GM18867 (cell line): Measurements from ENCODE around the gene ALK.

Experiments
- ATAC-seq: cut with Tn5 transposase; IDR thresholded peaks from one replicate; pipeline ENCODE4 v1.9.1; 2021; ENCODE audit warnings: mild to moderate bottlenecking, moderate library complexity; ENCODE audit not compliant: unreplicated experiment

The ALK gene

DNA sequence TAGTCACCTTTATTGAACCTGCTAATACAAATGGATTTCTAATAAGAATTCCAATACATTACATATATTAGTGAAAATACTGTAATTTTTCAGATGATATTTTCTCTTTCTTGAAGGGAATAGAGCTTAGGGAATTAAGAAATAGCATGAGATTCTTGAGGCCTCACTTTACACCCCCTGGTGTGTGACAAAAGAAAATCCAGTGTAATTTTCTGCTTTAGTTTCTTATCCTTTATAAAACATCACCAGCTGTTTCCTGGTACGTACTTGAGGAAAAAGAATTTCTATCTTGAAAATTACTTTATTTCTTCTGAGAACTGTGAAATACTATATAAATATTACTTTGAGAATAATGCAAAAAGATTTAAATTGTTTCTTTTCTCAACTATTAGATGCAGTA is 734.6 kb downstream of the ALK start:
- ATAC-seq: no peak

DNA sequence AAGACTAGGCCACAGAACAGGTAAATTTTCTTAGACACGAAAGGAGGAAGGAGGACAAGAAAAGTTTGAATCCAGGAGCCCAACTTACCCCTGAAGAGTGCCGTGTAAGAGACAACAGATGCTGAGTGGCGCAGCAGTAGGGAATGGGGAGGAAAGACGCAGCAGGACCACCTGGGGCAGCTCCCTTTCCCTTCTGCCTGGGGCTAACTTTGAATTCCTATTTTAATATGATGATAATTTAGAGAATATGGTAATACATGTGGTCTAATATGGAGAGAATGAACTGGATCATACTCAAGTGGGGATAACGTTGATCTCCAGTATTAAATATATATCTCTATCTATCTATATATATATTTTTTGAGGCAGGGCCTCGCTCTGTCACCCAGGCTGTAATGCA is 736.9 kb downstream of the ALK start:
- no peak for ATAC-seq

DNA sequence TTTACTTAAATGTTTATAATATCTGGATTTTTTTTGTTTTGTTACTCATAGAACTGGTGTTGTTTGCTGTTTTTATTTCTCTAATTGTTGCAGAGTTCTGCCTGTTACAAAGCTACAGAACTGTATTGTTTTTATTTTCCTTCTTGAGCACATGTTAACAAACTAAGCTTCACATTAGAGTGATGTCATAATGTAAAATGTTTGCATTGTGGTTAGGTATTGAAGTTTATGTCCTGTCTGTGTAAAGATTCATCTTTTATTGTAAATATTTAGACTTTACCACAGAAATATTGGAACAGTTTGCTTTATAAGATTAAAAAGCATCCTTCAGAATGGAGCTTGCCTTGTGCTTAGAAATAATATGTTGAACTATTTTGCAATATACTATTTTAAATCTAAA is 738.5 kb downstream of the ALK start:
- no peak for ATAC-seq

DNA sequence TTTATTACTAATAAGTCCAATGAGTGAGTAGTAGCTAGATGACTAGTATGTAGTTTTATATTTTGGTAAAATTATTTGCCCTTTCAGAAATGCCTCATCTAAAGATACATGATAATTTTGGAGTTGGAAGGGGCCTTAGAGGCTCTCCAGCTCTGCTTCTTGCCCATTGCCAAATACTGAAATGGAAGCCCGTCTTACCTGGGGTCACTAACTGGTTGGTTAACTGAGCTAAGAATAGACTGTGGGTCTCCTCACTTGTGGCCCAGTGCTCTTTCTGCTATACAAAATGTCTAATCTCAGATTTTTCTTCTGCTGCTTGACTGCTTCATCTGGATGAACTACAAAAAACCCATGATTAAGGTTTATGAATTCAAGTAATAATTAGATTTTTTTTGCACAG is 739.1 kb downstream of the ALK start:
- no peak for ATAC-seq

DNA sequence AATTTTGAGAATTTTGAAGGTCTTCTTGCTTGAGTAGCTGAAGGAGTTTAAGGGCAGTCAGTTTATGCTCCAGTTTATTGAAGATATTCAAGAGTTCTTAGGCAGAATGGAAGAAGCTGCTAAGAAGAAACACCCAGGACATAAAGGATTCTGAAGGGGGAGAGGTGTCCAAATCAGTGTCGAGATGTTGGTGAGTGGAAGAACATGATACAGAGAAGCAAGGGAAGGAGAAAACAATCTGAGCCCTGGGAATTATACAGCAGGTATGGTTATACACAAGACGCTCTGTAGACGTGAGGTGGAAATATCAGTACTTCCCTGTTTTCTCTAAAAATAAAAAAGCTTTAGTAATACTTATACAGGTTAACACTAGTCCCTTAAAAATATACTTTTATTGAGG is 746.0 kb downstream of the ALK start:
- no peak for ATAC-seq

DNA sequence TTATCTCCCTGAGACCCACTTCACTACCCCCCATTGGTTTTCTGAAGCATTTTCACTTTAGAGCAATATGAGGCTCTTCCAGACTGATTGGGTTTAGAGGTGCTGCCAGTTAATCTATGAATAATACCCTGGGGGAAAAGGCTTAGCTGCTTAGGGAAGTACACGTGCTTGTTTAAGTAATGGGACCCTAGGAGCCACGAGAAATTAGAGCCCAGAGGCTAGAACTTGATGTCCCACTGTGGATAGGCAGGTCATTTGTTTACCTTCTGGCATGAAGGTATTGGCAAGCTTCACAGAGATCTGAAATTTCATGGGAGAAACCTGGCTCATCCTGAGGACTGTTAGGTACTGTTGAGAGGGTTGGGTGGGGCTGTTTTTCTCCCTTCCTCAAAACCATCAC is 746.4 kb downstream of the ALK start:
- ATAC-seq: no peak

DNA sequence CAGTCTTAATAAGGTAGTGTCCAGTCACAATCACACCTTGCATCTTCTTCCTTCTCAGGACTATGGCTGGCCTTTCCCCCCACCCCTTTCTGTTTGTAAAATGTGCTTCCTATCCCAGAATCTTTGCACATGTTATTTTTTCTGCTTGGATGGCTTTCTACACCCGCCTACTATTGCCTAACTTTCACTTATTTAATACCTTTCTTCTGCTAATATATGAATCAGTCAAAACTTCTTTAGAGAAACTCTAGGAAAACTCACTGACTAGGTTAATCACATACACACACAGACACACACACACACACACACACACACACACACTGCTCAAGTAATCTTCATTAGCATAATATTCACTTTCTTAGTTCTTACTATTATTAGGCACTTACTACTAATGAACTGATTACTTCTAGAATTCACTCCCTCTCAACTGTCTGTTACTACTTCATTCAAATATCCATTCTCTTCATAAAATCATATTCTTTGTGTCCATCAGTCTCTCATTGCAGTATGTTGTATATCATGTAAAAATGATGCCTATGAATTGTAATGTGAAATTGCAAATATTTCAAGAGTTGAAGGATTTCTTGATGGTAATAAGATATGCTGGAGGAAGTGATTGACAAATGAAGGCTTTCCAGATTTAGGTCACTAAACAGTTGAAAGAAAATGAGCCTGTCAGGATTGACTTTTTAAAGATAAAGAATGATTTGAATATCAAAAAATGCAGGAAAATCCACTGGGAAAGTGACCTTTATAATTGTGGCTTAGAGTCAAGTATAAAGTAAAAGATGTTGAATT is 754.9 kb downstream of the ALK start:
- ATAC-seq: no peak

DNA sequence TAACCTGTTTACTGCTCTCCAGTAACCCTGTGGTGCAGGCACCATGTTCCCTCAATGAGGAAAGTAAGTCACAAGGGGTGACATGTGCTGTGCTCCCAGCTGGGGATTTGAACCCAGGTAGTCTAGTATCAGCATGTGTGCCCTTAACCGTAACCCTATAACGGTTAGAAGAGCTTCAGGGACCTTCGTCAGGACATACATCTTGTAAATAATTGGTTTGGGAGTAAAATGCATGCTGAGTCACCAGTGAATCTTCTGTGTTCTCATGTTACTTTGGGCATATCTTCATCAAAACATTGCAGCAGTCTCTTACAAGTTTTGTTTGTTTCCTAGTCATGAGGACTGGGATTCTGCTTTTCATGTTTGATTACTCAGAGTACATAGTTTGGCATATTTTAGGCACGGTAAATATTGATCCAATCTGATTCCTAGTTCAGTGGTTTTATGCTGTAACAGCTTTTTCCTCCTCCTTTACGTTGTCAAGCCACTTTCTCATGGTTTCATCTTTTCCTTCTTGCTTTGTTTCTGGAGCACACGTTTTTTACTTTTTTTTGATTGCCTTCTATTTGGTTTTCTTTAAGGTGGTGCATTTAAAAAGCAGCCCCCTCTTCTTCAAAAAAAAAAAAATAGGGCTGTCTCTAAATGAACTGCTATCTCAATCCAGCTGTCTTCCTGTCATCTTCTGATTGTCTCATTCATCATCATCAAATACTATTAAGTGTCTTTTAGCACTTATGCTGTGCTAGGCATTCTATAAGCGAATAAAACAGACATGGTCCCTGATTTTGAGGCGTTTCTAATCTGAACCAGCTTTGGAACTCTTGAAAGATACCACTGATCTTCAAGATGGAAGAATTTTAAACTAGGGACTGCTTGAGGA is 755.8 kb downstream of the ALK start:
- no peak for ATAC-seq

DNA sequence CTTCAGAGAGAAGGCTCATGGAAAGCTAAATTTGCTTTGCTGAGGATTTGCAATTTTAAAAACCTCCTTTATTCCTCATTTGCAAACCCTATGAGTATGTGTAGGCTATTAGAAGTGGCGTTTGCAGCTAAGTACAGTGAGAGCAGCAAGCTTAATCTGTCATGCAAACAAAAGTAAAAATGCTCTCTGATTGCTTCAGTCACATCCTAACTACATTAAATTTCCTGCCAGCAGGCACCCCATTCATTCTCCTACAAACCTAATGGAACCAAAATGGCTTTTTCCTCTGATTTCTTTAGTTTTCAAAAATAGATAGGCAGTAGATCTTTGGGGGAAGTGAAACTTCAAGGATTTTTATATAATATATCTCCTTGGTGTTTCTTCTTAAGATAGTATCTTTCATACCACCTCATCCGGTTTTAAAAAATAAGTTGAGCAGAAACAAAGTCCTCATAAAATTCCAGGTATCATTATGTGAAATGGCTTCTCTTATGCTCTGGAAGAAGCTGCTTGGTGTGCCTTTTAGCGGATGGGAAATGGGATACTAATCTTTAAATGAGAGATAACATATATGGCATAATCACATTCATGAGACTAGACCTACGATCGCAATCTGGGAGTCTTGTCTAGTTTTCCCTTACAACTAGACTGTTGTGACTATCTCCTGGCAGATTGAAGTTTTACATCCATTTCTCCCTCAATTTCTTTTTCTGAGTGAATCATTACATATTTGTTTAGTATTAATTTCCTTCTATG is 757.1 kb downstream of the ALK start:
- ATAC-seq: no peak

DNA sequence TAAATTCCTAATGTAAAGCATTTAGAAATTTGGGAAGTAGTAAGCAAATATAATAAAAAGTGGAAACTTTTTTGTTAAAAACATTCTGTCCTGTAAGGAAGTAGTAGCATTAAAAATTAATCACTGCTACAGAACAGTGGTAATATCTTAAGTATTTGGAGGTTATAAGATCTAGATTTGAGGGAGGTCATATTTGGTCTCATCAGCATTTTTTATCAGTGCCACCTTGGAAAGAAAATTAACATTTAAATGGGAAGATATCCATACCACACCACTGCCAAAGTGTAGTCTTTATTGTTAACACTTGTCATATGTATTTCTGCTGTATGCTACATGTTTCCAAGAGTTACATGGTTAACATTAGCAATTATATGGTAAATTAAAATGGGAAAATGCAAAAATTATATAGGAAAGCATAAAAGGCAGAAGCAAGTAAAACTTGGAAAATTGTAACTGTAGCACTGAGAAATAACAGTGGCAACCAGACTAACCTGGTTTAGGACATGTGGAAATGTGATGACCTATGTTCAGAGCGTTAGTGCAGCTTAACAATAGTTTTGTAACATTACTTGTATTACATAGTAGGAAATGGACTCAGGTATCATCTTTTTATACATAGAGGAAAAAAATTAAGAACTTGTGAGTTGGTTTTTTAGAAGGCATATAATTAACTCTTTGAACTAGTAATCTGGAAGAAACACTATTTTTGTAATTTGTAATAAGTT is 759.0 kb downstream of the ALK start:
- no peak for ATAC-seq

DNA sequence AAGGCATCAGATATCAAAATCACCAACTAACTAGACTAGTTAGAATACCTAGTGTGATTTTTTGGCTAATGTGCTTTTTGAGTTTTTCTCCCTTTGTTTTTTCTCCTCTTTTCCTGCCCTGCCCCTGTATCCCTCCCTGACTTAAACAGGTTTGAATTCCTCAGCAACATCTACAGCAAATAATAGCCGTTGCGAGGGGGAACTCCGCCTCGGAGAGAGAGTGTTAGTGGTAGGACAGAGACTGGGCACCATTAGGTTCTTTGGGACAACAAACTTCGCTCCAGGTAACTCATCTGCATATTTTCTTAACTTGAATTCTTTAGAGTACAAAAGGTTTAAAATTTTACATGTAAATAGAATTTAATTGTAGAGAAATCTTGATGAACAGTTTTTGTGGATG is 761.2 kb downstream of the ALK start:
- ATAC-seq: no peak

DNA sequence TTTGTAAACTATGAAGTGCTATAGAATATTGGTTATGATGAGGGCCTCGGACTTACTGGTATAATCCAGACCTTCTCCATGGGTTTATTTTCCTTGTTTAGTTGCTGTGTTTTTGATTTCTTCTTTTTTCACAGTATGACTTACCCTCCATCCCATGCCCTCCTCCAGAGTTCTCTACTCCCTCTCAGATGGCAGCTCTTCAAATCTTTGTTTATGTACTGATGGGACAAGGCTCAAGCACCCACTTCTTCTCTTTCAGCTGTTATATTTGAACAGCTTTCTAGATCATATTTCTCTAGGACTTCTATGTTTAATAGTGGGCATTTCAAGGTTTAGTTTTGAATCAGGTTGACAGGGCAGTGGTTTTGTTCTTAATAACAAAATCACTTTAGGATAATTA is 762.3 kb downstream of the ALK start:
- ATAC-seq: no peak

DNA sequence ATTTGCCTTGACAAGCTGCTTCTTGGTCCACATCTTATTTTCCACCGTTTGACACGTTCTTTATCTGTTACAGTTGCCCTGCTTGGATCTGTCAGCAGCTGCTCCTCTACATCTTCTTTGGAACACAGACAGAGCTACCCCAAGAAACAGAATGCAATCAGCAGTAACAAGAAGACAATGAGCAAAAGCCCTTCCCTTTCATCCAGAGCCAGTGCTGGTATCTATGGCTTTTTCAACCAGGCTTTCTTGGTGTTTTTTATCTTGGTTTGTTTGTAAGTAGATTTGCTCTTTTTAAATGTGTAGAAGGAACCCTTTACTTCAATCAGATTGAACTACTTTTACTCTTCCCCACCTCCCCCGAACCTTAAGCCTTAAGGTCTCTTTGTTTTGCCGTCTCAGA is 764.3 kb downstream of the ALK start:
- ATAC-seq: no peak

DNA sequence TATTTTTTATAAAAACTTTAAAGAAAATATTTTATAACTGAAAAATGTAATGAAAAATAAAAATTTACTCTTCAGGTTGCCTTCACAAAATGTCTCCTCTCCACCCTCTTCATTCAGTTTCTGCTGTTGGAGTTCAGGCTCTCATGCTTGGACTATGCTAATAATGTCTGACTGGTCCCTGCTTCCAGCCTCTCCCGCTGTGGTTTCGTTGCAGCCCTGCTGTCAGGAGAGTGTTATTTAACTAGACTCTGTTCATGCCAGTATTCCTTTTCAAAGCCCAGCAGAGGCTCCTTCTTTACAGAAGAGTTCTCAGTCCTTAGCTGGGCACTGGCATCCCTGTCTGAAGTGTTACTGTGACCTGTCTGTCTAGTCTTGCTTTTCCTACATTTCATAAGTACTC is 765.8 kb downstream of the ALK start:
- ATAC-seq: no peak

DNA sequence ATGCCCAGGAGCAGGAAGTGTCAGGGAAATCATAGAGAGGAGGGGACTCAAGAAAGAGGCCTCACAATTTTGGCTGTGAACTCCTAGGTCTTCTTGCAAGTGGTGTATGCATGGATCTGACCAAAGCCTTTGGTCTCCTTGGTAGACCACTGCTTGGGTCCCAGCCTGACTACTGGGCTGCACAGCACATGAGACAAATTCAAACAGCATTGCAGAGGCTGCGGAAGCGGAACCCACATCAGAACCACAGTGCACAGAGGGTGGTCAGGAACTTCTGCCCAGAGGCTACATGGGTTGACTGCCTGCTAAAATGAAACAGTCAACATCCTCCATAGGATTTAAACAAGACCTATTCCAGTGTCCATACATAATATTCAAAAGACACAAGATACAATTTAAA is 766.8 kb downstream of the ALK start:
- ATAC-seq: no peak

DNA sequence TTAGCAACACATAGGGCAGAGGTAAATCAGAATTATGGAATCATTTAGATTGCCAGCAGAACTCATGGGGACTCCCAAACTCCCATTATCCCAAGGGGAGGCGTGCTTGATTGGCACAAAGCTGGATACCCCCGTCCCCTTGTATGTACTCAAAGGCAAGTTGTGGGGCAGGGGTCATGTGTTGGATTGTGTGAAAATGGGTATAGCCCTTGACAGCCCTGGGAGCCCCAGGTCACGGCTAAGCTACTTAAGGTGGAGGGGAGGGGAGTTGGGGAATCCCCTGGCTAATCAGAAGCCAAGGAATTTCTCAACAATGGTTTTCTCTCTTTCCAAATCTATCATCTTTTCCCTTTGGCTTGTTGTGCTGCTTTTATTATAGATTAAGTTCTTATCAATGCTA is 773.4 kb downstream of the ALK start:
- ATAC-seq: no peak

DNA sequence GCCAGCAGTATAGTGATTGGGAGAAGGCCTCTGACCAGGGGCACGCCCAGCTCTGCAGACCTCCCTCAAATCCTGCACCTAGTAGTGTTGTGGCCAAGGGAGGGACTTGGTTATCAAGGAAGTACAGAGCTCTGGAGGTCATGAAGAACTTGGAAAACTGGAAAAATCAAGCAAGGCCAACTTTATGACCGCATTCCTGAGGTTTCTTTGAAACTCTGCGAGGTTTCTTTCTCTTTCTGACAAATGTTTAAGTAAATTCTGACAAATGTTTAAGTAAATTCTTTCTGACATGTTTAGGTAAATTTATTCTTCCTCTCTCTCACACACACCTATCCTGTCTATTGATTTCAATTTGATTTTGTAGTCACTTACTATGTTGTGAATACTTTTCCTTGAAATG is 775.2 kb downstream of the ALK start:
- ATAC-seq: no peak

DNA sequence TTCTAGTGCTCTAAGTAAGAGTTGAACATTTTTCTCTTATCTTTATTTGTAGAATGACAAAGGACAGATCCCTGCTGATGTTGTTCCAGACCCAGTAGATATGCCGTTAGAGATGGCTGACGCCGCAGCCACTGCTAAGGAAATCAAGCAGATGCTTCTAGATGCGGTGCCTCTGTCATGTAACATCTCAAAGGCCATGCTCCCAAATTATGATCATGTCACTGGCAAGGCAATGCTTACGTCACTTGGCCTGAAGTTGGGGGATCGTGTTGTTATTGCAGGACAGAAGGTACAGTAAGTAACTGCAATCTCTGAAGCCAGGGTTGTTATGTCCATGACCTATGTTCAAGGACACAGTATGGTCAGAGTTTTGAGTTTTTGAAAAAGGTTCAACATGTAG is 777.7 kb downstream of the ALK start:
- no peak for ATAC-seq
